ENCODE results near the gene BTNL3. TPM values are rescaled to one million over a fixed set of nuclear protein-coding genes. Genes with fewer than 3 reads are reported as not detected.

BTNL3 gene
- total and polyA plus RNA-seq, 9 of the 15 experiments (the other 6 are each of a cell fraction or from before 2014, with no cell fraction given), result 0.03 to 0.44 (median 0.04) TPM; not detected in 4

DNA sequence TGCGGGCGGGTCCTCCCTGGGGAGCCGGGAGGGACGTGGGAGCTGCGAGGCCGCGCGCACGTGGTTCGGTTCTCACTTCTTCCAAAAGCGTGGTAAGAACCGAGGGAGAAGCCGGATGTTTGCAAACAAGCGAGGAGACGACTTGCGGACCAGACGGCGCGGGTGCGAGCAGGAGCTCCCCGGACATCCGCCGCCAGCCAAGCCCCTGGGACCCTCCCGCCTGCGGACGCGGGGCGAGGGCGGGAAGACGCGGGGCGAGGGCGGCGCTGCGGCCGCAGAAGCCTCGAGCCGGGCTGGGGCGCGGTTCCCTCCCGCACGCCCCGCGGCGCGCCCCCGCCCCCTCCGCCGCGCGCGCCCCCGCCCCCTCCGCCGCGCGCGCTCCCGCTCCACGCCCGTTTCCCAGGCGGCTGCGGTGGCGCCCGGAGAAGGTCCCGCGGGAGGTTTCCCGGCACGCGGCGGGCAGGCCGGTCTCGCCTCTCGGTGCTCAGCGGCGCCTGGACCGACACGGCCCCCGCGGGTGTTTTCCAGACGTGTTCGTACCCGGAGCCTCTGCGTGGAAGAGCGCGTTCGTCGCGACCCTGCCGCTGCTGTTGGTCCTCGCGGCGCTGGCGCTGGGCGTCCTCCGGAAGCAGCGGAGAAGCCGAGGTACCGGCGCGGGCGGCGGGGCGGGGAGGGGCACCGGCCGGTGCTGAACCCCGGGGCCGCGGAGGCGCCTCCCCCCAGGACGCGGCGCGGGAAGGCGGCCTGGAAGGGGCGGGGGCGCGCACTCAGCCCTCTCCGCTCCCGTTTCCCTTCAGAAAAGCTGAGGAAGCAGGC is 64.2 kb downstream of the BTNL3 start (continued):
- TF ChIP-seq SRSF7 (optimal IDR thresholded peaks at IDR 0.05; ENCODE audit: low read depth, low read length) (no peak), DNMT1 (IDR thresholded peaks at IDR 0.05) (no peak), ZNF23 (CRISPR knock-in tag; IDR thresholded peaks at IDR 0.05) (no peak), RERE (CRISPR knock-in tag; IDR thresholded peaks at IDR 0.05; ENCODE audit: borderline replicate concordance) (no peak), GATAD2B (IDR thresholded peaks at IDR 0.05; ENCODE audit: borderline replicate concordance) (peak; percentile 19; the same call in 1 of the 2 replicates), FOXJ3 (CRISPR knock-in tag; IDR thresholded peaks at IDR 0.05) (no peak), BHLHE40 (IDR thresholded peaks at IDR 0.05; ENCODE audit: low read length) (no peak; the same call in 1 of the 2 replicates), NFE2L1 (tag; IDR thresholded peaks at IDR 0.05; ENCODE audit: borderline replicate concordance, low read depth) (no peak), ZC3H4 (CRISPR knock-in tag; IDR thresholded peaks at IDR 0.05; ENCODE audit: borderline replicate concordance) (no peak), ZNF311 (CRISPR knock-in tag; IDR thresholded peaks at IDR 0.05) (0 out of 2 replicates have a peak, but pooled peaks have one; percentile 60), PML (IDR thresholded peaks at IDR 0.05; ENCODE audit: low read length) (no peak), ZBTB12 (CRISPR knock-in tag; IDR thresholded peaks at IDR 0.05) (no peak), SAP30 (IDR thresholded peaks at IDR 0.05; ENCODE audit: borderline replicate concordance, insufficient read depth, low read depth, low read length, poor library complexity, severe bottlenecking) (no peak), ZNF77 (CRISPR knock-in tag; IDR thresholded peaks at IDR 0.05) (no peak), PTTG1 (tag; IDR thresholded peaks at IDR 0.05; ENCODE audit: low read depth) (no peak), TCF7 (IDR thresholded peaks at IDR 0.05; ENCODE audit: borderline replicate concordance) (no peak), ATF7 (IDR thresholded peaks at IDR 0.05) (no peak), ZNF75A (CRISPR knock-in tag; IDR thresholded peaks at IDR 0.05) (no peak), RCOR1 (IDR thresholded peaks at IDR 0.05; ENCODE audit: borderline replicate concordance in 1 of 2, low read depth in 2 of 2, low read length in 2 of 2) (no peak)
- TF ChIP-seq, protein P1, sequence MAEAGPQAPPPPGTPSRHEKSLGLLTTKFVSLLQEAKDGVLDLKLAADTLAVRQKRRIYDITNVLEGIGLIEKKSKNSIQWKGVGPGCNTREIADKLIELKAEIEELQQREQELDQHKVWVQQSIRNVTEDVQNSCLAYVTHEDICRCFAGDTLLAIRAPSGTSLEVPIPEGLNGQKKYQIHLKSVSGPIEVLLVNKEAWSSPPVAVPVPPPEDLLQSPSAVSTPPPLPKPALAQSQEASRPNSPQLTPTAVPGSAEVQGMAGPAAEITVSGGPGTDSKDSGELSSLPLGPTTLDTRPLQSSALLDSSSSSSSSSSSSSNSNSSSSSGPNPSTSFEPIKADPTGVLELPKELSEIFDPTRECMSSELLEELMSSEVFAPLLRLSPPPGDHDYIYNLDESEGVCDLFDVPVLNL (CRISPR knock-in tag; IDR thresholded peaks at IDR 0.05; ENCODE audit: low read depth), result no peak
- TF ChIP-seq, protein P2, sequence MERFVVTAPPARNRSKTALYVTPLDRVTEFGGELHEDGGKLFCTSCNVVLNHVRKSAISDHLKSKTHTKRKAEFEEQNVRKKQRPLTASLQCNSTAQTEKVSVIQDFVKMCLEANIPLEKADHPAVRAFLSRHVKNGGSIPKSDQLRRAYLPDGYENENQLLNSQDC (CRISPR knock-in tag; IDR thresholded peaks at IDR 0.05), result no peak
